SK-N-MC (cell line): ENCODE results near the gene SPATS2L.

Experiments used
- EZH2 ChIP-seq: fragments of 200-600 bp; sonication (generic); IDR thresholded peaks from one replicate; pipeline ENCODE4 v1.6.1; 2017; ENCODE audit warnings: antibody characterized with exemption
- FOXP2 ChIP-seq: optimal IDR thresholded peaks from 2 replicates; pipeline ENCODE3; 2011; ENCODE audit warnings: mild to moderate bottlenecking, moderate library complexity; ENCODE audit not compliant: insufficient read depth; ENCODE audit errors: extremely low read length, control extremely low read depth
- POLR2AphosphoS5 ChIP-seq: IDR thresholded peaks from 2 replicates; pipeline ENCODE4 v1.6.1; 2012; ENCODE audit warnings: mild to moderate bottlenecking, low read depth, low read length, borderline replicate concordance

DNA sequence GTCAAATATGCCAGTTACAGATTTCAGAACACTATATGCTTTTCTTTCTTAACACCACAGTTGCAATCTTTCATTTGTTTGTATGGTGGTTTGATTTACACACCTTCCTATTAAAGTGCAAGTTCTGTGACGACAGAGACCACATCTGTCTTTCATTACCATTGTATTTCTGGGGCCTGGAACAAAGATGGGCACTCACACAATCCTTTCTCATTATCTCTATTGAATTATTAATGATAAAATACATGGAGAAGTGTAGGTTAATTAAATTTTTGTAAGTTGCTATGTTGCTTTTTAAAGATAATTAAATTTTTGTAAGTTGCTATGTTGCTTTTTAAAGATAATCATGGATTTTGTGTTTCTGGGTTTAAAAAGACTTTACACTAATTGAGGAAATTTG is 123.5 kb downstream of the SPATS2L start:
- TF ChIP-seq EZH2 (no peak), POLR2AphosphoS5 (no peak), FOXP2 (no peak)
